Activated CD8-positive, alpha-beta T cell treated with anti-CD3 and anti-CD28 coated beads for 36 hours (primary cell): ENCODE results near the gene CBFA2T3. TPM values are rescaled to one million over a fixed set of nuclear protein-coding genes. Genes with fewer than 3 reads are reported as not detected.

Experiments
- ATAC-seq: fragments of 200-7000 bp; cut with Tn5 transposase; one replicate; pipeline ENCODE4 v1.10.0; 2021; ENCODE audit warnings: mild to moderate bottlenecking, moderate library complexity
- CTCF ChIA-PET: fragments of 350-600 bp; sonication (Branson Sonifier 250); formaldehyde crosslinking; loops from one replicate; lab custom pipeline; 2021; ENCODE audit warnings: antibody characterized with exemption; lab: Charles Lee
- POLR2A ChIA-PET: fragments of 350-600 bp; sonication (Branson Sonifier 250); formaldehyde crosslinking; loops from one replicate; lab custom pipeline; 2021; ENCODE audit warnings: antibody characterized with exemption; lab: Charles Lee
- DNase-seq: peaks from one replicate; pipeline ENCODE4 v3.0.0-alpha.2; 2020
- H3K27ac Mint-ChIP-seq: one replicate; pipeline ENCODE4 v1.8.0; 2021; ENCODE audit warnings: mild to moderate bottlenecking, mixed read lengths
- H3K27me3 Mint-ChIP-seq: one replicate; pipeline ENCODE4 v1.8.0; 2021; ENCODE audit warnings: mixed read lengths
- H3K36me3 Mint-ChIP-seq: one replicate; pipeline ENCODE4 v1.8.0; 2021; ENCODE audit warnings: low read depth, mixed read lengths
- H3K4me1 Mint-ChIP-seq: one replicate; pipeline ENCODE4 v1.8.0; 2021; ENCODE audit warnings: low read depth, mixed read lengths
- H3K4me3 Mint-ChIP-seq: one replicate; pipeline ENCODE4 v1.8.0; 2021; ENCODE audit warnings: mild to moderate bottlenecking, moderate library complexity, mixed read lengths
- H3K9me3 Mint-ChIP-seq: one replicate; pipeline ENCODE4 v1.8.0; 2021; ENCODE audit warnings: mixed read lengths
- intact Hi-C: fragments of 100-400 bp; cut with micrococcal nuclease; formaldehyde crosslinking; loops from one replicate; pipeline ENCODE4 v1.10.0; 2022
- total RNA-seq, 2 experiments: library from RNA; stranded (reverse); gene quantifications; one replicate each; pipeline ENCODE4 v1.2.3, GENCODE V29; 2021
- TF ChIP-seq, protein P1 (sequence below): fragments of 200-600 bp; IDR thresholded peaks from one replicate; pipeline ENCODE4 v1.8.0; 2022; ENCODE audit warnings: antibody characterized with exemption, mild to moderate bottlenecking

CBFA2T3 gene
- total RNA-seq, 2 experiments from 2014 or later: 0.14 to 0.34 TPM

DNA sequence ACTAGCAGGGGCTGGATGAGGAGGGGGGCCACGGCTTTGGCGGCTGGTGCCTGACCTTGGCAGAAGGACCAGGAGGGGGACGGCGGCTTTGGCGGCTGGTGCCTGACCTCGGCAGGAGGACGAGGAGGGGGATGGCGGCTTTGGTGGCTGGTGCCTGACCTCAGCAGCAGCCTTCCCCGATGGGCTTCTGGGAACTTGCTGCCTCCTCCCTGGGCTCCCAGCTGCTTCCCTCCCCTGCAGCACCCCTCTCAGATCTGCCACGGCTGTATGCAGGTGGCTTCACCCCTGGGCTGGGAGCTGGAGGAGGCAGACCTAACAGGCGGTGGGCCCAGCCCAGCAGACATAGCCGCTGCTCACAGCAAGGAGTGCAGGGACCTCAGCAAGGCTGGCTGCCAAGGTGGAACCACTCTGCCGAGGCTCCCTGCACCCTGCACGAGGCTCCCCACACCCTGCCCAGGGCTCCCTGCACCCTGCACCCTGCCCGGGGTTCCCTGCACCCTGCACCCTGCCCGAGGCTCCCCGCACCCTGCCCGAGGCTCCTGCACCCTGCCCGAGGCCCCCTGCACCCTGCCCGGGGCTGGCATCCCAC lies 38.4 kb upstream of the CBFA2T3 start:
- ATAC-seq (no peak), DNase-seq (no peak)
- Mint-ChIP-seq H3K36me3 (no peaks in the 10 kb centered on the region), H3K4me1 (peaks cover 5% of the 10 kb centered on the region), H3K27me3 (peaks cover 34% of the 10 kb centered on the region), H3K27ac (no peak overlapping the region), H3K4me3 (no peak overlapping the region), H3K9me3 (peaks cover 5% of the 10 kb centered on the region)
- TF ChIP-seq, protein P1, sequence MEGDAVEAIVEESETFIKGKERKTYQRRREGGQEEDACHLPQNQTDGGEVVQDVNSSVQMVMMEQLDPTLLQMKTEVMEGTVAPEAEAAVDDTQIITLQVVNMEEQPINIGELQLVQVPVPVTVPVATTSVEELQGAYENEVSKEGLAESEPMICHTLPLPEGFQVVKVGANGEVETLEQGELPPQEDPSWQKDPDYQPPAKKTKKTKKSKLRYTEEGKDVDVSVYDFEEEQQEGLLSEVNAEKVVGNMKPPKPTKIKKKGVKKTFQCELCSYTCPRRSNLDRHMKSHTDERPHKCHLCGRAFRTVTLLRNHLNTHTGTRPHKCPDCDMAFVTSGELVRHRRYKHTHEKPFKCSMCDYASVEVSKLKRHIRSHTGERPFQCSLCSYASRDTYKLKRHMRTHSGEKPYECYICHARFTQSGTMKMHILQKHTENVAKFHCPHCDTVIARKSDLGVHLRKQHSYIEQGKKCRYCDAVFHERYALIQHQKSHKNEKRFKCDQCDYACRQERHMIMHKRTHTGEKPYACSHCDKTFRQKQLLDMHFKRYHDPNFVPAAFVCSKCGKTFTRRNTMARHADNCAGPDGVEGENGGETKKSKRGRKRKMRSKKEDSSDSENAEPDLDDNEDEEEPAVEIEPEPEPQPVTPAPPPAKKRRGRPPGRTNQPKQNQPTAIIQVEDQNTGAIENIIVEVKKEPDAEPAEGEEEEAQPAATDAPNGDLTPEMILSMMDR: no peak
- CTCF ChIA-PET: no interaction called here
- POLR2A ChIA-PET: no interaction called here
- intact Hi-C loops: no loop called here

DNA sequence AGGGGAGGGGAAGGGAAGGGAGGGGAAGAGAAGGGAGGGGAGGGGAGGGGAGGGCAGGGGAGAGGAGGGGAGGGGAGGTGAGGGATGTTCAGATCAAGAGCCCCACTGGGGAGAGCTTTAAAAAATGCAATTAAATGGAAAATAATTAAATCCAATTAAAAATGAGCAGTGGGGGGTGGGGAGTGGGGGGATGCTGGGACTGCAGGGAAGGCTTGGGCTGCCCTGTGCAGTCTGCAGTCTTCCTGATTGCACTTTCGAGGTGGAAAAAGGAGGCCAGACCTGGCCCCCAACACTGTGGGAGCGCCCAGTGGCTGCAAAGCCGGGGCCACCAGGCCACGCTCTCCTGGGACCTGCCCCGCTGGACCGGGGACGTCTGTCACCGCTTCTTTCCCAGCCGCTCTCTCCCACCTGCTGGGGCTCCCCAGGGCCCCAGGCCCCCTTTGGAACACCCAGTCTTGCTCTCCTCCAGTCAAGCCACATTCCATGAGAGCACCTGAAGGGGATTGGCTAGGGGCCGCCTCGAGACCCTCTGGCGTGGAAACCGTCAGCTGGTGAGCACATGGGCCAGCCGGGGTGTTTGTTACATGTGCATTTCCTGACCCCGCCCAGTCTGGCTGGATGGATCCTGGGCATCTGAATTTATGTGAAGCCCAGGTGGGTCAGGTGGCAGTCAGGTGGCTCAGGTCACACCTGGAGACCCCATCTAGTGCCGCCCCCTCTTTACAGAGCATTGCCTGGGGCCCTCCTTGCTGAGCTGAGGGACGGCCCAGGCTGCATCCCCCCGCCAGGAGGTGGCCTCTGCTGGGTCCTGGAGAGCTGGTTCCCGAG lies 37.6 kb upstream of the CBFA2T3 start:
- DNase-seq: no peak
- H3K4me1 Mint-ChIP-seq: no peaks in the 10 kb centered on the region
- ChIA-PET POLR2A (interaction anchor here (0.7 to 0.9 kb wide), 2 partner anchors 28 to 79 kb away, joined by 3 to 5 read pairs; partner anchors contain the start of gene ACSF3), CTCF (no interaction called here)
- ATAC-seq: no peak
- intact Hi-C loops: no loop called here
- TF ChIP-seq, protein P1: no peak
- H3K4me3 Mint-ChIP-seq: no peak overlapping the region
- no peak overlapping the region for H3K27ac Mint-ChIP-seq
- H3K27me3 Mint-ChIP-seq: peaks cover 39% of the 10 kb centered on the region
- H3K9me3 Mint-ChIP-seq: peaks cover 5% of the 10 kb centered on the region
- H3K36me3 Mint-ChIP-seq: no peaks in the 10 kb centered on the region

DNA sequence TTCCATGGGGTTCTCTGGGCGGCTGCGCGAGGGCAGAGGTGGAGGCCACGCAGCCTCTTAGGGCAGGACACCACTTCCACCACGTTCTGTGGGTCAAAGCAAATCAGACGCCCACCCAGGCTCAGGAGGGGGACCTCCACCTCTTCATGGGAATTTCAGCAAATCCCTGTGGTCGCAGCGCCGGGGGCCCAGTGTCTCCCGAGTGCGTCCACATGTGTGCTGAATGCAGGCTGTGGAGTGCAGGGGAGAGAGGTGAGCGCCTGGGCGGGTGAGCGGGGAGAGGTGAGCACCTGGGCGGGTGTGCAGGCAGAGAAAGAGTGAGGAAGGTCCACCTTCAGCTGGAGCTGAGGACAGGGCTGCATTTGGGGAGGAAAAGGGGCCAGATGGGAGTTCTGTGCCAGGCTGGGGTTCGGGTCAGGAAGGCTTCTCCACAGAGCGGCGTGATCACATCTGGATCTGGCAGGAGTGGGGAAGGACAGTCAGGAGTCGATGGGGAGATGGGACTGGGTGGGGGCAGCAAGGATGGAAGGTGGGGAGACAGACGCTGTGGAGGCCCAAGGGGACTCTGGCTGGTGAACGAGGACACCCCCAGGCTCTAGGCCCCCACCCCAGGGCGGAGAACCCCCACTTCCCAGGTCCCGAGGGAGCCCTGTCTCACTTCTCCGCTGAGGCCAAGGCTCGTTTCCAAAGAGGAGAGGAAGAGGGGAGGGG lies 36.8 kb upstream of the CBFA2T3 start:
- H3K9me3 Mint-ChIP-seq: peaks cover 7% of the 10 kb centered on the region
- CTCF ChIA-PET: no interaction called here
- H3K4me1 Mint-ChIP-seq: no peaks in the 10 kb centered on the region
- no peak overlapping the region for H3K27ac Mint-ChIP-seq
- intact Hi-C loops: no loop called here
- POLR2A ChIA-PET: interaction anchor here (0.7 to 0.9 kb wide), 2 partner anchors 27 to 80 kb away, joined by 3 to 5 read pairs; partner anchors contain the start of gene ACSF3
- H3K36me3 Mint-ChIP-seq: peaks cover 1% of the 10 kb centered on the region
- no peak for ATAC-seq
- TF ChIP-seq, protein P1: no peak
- no peak for DNase-seq
- peaks cover 44% of the 10 kb centered on the region for H3K27me3 Mint-ChIP-seq
- no peak overlapping the region for H3K4me3 Mint-ChIP-seq

DNA sequence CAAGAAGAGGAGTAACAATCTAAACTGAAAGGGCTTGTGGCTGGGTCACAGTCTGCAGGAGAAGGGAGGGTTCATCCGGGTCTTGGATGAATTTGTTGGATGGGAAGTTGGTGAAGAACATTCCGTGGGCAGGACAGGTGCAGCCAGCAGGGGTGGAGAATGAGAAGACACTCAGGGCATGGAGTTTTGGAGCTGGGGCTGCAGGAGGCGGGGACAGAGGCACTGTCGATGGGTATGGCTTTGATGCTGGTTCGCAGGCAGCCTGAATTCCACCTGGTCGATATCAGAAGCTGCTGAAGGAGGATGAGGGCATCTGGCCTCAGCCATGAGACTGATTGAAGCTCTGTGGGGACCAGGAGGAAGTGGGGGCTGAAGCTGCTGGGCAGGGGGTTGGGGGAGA lies 36.1 kb upstream of the CBFA2T3 start:
- ChIA-PET CTCF (no interaction called here), POLR2A (no interaction called here)

More for the DNA sequence above, 36.1 kb upstream of the CBFA2T3 start:
- no peak overlapping the region for H3K27ac Mint-ChIP-seq
- peaks cover 1% of the 10 kb centered on the region for H3K36me3 Mint-ChIP-seq
- TF ChIP-seq, protein P1: no peak
- no peak overlapping the region for H3K4me3 Mint-ChIP-seq
- H3K4me1 Mint-ChIP-seq: no peaks in the 10 kb centered on the region
- H3K27me3 Mint-ChIP-seq: peaks cover 40% of the 10 kb centered on the region
- no peak for ATAC-seq
- intact Hi-C loops: no loop called here
- DNase-seq: no peak
- H3K9me3 Mint-ChIP-seq: peaks cover 7% of the 10 kb centered on the region
